Endodermal cell (in vitro differentiated cells): ENCODE results near the gene SCAI. TPM values are rescaled to one million over a fixed set of nuclear protein-coding genes. Genes with fewer than 3 reads are reported as not detected.

Experiments
- DNase-seq: peaks from one replicate; pipeline ENCODE4 v3.0.0-alpha.2; 2017
- H3K27ac ChIP-seq: 2 replicates; pipeline ENCODE4 v1.5.1; 2013; ENCODE audit warnings: mild to moderate bottlenecking, low read depth, low read length, moderate library complexity
- H3K27me3 ChIP-seq: 2 replicates; pipeline ENCODE4 v1.6.1; 2013; ENCODE audit warnings: mild to moderate bottlenecking, low read length, moderate library complexity; ENCODE audit not compliant: insufficient read depth, control insufficient read depth, poor library complexity, severe bottlenecking
- H3K36me3 ChIP-seq: 2 replicates; pipeline ENCODE4 v1.7.0; 2013; ENCODE audit warnings: mild to moderate bottlenecking, low read length, moderate library complexity; ENCODE audit not compliant: control insufficient read depth, insufficient read depth
- H3K4me1 ChIP-seq: one replicate; pipeline ENCODE4 v1.7.0; 2013; ENCODE audit warnings: low read length; ENCODE audit not compliant: control insufficient read depth, insufficient read depth
- H3K4me3 ChIP-seq: 2 replicates; pipeline ENCODE4 v1.5.1; 2013; ENCODE audit warnings: mild to moderate bottlenecking, low read length, moderate library complexity
- H3K9ac ChIP-seq: 2 replicates; pipeline ENCODE4 v1.6.1; 2013; ENCODE audit warnings: mild to moderate bottlenecking, low read length, moderate library complexity; ENCODE audit not compliant: poor library complexity, severe bottlenecking; ENCODE audit errors: extremely low read depth
- H3K9me3 ChIP-seq: 2 replicates; pipeline ENCODE4 v1.6.1; 2013; ENCODE audit warnings: mild to moderate bottlenecking, low read length, moderate library complexity; ENCODE audit not compliant: control insufficient read depth
- H3K27ac Mint-ChIP-seq: 2 replicates; pipeline ENCODE4 v1.8.0; 2020; ENCODE audit warnings: mixed read lengths
- H3K27me3 Mint-ChIP-seq: 2 replicates; pipeline ENCODE4 v1.8.0; 2021; ENCODE audit warnings: mild to moderate bottlenecking, mixed read lengths; ENCODE audit not compliant: insufficient read depth
- H3K36me3 Mint-ChIP-seq: 2 replicates; pipeline ENCODE4 v1.8.0; 2020; ENCODE audit warnings: low read depth, mixed read lengths
- H3K4me1 Mint-ChIP-seq: 2 replicates; pipeline ENCODE4 v1.8.0; 2020; ENCODE audit warnings: mixed read lengths
- H3K4me3 Mint-ChIP-seq: 2 replicates; pipeline ENCODE4 v1.8.0; 2020; ENCODE audit warnings: mild to moderate bottlenecking, moderate library complexity, mixed read lengths
- H3K9me3 Mint-ChIP-seq: 2 replicates; pipeline ENCODE4 v1.8.0; 2020; ENCODE audit warnings: mild to moderate bottlenecking, mixed read lengths
- CTCF ChIP-seq: fragments of 200-600 bp; sonication (generic); conservative IDR thresholded peaks from 2 replicates; pipeline ENCODE4 v1.5.0; 2021; ENCODE audit warnings: antibody characterized with exemption, mild to moderate bottlenecking
- WGBS, 2 experiments: methylation state at CpG; one replicate each; pipeline versions ENCODE4 v1.1.5 to v1.1.7; 2013; ENCODE audit warnings: missing lambda C conversion rate in 2 of 2, mixed read lengths in 1 of 2; ENCODE audit not compliant: insufficient coverage in 1 of 2, insufficient read length in 1 of 2; 5-methylcytosine and 5-hydroxymethylcytosine counted together
- total RNA-seq, 2 donors: library from RNA; stranded (reverse); fragmentation: NEBNext Ultra II Directional in 1 of 2; extraction: Animal tissue kit (Norgen Biotek cat#: 25700) in 1 of 2; gene quantifications; 2 replicates in 1 of 2; 3 replicates in 1 of 2; pipeline ENCODE4 v1.2.1, GENCODE V29; 2021

The SCAI gene
- total RNA-seq, 2 donors from 2014 or later, result 22.9 to 34.7 TPM

GRCh38 chr9:125177888-125178287 is 34.6 kb upstream of the SCAI start:
- Histone ChIP-seq H3K36me3 (peaks cover 18% of the 10 kb centered on the region), H3K27me3 (no peaks in the 10 kb centered on the region), H3K4me3 (no peak overlapping the region), H3K4me1 (no peaks in the 10 kb centered on the region), H3K27ac (no peak overlapping the region), H3K9ac (no peak overlapping the region), H3K9me3 (peaks cover 8% of the 10 kb centered on the region)
- Mint-ChIP-seq H3K4me1 (no peaks in the 10 kb centered on the region), H3K27ac (no peak overlapping the region), H3K9me3 (no peaks in the 10 kb centered on the region), H3K27me3 (no peaks in the 10 kb centered on the region), H3K4me3 (no peak overlapping the region), H3K36me3 (peaks cover 17% of the 10 kb centered on the region)
- DNase-seq, result no peak
- TF ChIP-seq CTCF, result no peak
- 100% methylated on average over 1 of the region's 1 CpG for WGBS, 2 experiments

- 84 to 92% methylated on average over 3 of the region's 3 CpGs for WGBS, 2 experiments
- TF ChIP-seq CTCF, result no peak
- Histone ChIP-seq H3K27ac (no peak overlapping the region), H3K9me3 (peaks cover 8% of the 10 kb centered on the region), H3K4me3 (no peak overlapping the region), H3K4me1 (no peaks in the 10 kb centered on the region), H3K36me3 (peaks cover 20% of the 10 kb centered on the region), H3K27me3 (no peaks in the 10 kb centered on the region), H3K9ac (no peak overlapping the region)
- no peaks in the 10 kb centered on the region for H3K9me3 Mint-ChIP-seq
- H3K27me3 Mint-ChIP-seq, result no peaks in the 10 kb centered on the region
- no peak for DNase-seq
- H3K36me3 Mint-ChIP-seq, result peaks cover 17% of the 10 kb centered on the region
- peak overlapping the region; percentile 57 for H3K27ac Mint-ChIP-seq
- H3K4me1 Mint-ChIP-seq, result no peaks in the 10 kb centered on the region
- no peak overlapping the region for H3K4me3 Mint-ChIP-seq
Measured at GRCh38 chr9:125176636-125177035, 33.3 kb upstream of the SCAI start.

GRCh38 chr9:125172031-125172755 is 28.9 kb upstream of the SCAI start:
- 88 to 96% methylated on average over 5 of the region's 6 CpGs for whole genome bisulfite sequencing, 2 experiments
- Histone ChIP-seq H3K27me3 (no peaks in the 10 kb centered on the region), H3K36me3 (peaks cover 30% of the 10 kb centered on the region), H3K4me1 (no peaks in the 10 kb centered on the region), H3K27ac (no peak overlapping the region), H3K4me3 (no peak overlapping the region), H3K9me3 (no peaks in the 10 kb centered on the region), H3K9ac (no peak overlapping the region)
- Mint-ChIP-seq H3K27me3 (no peaks in the 10 kb centered on the region), H3K27ac (no peak overlapping the region), H3K36me3 (peaks cover 28% of the 10 kb centered on the region), H3K9me3 (no peaks in the 10 kb centered on the region), H3K4me1 (no peaks in the 10 kb centered on the region), H3K4me3 (no peak overlapping the region)
- TF ChIP-seq CTCF, result no peak
- no peak for DNase-seq
